ENCODE results near the gene DCTN5.
A peak's percentile ranks its signal among the peaks of the same experiment; 100 is the strongest.
"Not testable (repeated sequence)": the region's sequence is repeated elsewhere in the genome, so short reads cannot be mapped to it uniquely, and the experiment has no call there.

The DCTN5 gene

DNA sequence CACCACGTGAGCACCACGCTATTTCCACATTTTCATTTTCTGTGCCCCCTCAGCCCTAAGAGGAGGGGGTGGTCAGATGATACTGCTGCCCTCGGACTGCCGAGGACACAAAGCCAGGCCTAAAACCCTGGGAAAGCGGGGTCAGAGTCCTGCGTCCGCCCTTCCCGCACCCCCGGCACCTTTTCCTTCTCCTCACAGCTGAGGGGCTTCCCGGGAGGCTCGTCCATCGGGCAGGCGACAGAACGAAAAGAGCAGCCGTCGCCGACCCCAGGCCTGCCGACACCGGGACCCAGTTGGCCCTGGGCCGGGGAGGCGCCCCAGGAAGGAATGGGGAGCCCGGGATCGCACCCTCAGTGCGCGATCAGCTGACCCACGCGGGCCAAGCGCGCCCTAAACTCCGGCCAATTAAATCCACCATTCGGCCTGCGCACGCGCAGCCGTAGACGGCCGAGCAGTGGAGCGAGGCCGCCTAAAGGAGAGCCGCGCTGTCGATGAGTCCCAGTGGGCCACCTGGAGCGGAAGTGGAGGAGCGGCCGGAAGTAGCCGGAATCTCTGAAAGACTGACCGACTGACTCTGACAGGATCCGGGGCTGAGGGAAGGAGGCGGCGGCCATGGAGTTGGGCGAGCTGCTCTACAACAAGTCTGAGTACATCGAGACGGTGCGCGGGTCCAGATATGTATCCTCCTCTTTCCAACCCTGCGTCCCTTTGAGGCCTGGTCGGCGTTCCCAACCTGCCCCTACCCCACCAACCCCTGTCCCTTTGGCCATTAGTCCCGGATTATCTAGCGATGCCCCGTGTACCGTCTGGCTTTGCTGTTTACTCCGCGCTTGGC is at the start of gene DCTN5, which contains the start of gene PALB2:
TSS of gene DCTN5 (plus strand) at position 536 of the 835 bp plus-strand sequence. CDS start at position 613, 77 bp downstream.
TSS of gene PALB2 (minus strand) at position 380 of the 835 bp plus-strand sequence. CDS start at position 227, 153 bp downstream.
- peak; percentile 74 for DNase-seq (ENCODE audit: low read depth)

DNA sequence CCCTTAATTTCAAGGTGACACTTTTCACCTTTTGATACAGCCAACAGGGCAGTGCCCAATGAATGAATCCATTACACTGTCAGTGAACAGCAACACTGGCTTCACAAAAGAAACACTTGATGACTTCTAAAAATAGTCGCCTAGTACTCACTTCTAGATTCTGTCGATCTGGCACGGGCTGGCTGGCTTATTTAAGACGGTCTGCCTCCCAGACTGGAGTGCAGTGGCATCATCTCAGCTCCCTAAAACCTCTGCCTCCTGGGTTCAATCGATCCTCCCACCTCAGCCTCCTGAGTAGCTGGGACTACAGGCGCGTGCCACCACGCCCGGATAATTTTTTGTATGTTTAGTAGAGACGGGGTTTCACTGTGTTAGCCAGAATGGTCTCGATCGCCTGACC is 47.1 kb upstream of the DCTN5 start:
- DNase-seq (ENCODE audit: low read depth) = no peak

DNA sequence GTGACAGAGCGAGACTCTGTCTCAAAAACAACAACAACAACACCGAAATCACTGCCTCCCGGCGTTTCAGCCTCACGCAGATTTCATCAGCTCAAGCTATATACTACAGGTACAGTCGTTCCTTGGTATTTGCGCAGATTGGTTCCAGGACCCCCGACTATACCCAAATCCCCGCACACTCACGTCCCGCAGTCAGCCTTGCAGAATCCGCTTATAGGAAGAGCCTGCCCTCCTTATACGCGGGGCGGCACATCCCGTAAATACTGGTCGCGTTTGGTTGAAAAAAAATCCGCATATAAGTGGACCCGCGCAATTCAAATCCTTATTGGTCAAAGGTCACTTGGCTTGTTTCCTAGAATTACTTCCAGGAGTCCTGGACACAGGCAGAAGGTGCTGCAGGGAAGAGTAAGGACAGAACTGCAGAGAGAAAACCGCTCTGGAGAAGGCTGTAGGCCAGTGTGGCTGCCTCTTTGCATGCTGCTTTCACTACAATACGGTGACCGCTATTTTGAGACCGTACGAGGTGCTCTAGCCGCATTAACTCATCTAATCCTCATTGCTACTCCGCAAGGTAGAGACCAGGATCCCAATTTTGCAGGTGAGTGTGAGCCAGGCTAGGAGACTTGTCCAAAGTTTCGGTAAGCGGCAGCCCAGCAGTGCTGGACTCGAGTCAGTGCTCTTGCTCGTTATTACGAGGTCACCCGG is 45.9 kb upstream of the DCTN5 start:
- DNase-seq (ENCODE audit: low read depth) = no peak

DNA sequence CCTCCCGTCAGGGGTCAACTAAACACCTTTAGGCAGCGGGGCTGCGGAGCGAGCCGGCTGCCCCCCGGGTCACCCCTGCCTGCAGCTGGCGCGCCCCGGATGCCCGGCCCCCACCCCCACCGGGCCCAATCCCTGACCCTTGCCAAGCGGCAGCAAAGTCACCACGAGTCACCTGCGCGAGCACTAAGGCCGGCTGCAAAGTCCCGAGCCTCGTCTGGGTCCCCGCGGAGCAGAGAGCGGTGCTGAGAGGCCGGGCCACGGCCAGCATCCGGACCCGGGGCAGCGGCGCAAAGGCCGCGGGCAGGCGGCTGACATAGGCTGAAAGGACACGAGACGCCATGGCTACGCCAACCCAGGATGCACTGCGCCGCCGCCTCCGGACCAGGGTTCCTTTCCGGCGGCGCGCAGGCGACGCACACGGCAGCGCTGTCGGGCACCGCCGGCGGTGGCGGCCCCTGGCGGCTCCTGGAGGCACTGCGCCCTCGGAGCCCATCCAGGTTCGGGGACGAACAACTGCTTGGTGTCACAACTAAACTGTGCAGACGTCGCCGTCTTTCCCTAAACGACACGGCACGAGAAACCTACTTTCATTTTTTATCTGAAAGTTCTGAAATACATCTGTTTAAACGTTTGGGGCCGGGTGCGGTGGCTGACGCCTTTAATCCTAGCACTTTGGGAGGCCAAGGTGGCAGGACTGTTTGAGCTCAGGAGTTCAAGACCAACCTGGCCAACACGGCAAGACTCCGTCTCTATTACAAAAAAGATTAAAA is 45.1 kb upstream of the DCTN5 start, which contains the start of gene NDUFAB1:
TSS of gene NDUFAB1 (minus strand) at position 366 of the 770 bp plus-strand sequence. CDS start at position 340, 26 bp downstream.
- peak; percentile 80 for DNase-seq (ENCODE audit: low read depth)

DNA sequence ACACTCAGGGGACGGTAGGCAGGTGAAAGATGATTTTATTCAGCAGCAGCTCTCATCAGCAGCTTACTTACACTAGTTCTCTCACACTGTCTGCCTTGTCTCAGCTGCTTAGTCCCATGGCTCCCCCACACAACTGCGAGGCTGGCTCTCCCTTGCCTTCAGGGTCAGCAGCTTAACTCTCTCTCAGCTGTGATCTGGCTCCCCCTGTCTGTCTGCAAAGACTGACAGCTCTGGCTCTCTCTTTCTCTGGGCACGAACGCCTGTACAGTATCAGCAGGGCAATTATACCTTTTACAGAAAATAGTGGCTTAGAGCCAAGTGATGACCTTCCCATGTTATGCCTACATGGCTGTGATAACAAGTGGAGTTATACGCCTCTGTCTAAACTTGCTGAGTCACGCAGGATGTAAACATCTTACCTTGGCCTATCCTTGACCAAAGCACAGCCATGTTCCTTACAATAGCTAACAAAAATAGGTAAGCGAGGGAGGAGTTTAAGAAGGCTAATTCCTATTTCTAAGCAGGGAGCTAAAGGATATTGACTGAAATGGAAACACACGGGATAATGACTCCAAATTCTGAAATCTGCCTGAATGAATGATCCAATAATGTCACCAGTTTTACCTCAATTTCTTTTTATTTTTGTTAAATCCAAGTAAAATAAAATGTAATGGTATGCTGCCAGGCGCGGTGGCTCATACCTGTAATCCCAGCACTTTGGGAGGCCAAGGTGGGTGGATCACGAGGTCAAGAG is 44.1 kb upstream of the DCTN5 start:
- no peak for DNase-seq (ENCODE audit: low read depth)

DNA sequence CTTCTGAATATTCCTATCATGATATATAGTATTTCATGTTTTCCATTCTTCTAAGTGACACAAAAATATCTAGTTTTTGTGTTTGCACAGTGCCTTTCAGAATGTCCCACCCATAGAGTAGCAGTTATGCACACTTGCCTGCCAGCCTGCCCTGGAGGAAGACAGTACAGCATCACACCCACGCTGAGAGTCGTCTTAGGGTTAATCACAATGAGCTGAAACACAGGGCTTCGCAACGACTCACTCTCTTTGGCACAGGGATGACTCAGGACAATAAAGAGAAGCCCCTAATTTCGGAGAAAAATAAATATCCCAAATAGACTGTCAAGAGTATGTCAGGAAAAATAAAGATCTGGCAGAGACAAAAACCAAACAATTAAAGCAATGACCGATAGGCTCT is 33.5 kb upstream of the DCTN5 start:
- no peak for DNase-seq (ENCODE audit: low read depth)

DNA sequence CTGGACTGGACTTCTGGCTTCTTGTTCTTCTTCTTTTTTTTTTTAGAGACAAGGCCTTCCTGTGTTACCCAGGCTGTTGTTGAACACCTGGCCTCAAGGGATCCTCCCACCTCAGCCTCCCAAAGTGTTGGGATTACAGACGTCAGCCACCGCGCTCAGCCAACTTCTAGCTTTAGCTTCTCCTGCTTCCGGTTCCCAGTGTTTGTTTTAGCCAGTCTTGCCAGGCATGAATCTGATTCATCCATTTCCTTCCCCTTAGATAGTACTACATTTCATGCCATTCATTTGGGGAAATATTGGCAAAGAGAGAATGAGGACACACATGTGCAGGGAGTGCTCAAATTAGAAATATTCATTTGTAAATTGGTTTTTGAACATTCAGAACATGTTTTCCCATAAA is 33.1 kb upstream of the DCTN5 start:
- DNase-seq (ENCODE audit: low read depth) = no peak

DNA sequence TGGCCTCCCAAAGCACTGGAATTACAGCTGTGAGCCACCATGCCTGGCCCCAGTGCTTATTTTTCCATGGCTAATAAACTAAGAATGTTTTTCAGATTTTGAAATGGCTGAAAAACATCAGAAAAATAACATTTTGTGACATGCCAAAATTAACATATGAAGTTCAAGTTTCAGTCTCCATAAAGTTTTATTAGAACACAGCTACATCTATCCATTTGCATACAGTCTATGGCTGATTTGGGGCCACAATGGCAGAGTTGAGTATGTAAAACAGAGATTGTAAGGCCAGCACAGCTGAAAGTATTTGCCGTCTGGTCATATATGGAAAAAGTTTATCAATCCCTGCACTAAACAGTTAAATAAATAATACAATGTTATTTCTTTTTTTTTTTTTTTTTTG is 31.3 kb upstream of the DCTN5 start:
- no peak for DNase-seq (ENCODE audit: low read depth)

DNA sequence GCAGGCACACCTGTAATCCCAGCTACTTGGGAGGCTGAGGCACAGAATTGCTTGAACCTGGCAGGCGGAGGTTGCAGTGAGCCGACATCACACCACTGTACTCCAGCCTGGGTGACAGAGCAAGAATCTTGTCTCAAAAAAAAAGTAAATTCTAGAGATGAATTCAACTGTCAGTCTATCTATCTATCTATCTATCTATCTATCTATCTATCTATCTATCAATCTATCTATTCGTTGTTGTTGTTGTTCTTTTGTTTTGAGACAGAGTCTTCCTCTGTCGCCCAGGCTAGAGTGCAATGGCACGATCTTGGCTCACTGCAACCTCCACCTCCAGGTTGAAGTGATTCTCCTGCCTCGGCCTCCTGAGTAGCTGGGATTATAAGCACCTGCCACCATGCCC is 30.4 kb upstream of the DCTN5 start:
- DNase-seq (ENCODE audit: low read depth) = not testable (repeated sequence)

DNA sequence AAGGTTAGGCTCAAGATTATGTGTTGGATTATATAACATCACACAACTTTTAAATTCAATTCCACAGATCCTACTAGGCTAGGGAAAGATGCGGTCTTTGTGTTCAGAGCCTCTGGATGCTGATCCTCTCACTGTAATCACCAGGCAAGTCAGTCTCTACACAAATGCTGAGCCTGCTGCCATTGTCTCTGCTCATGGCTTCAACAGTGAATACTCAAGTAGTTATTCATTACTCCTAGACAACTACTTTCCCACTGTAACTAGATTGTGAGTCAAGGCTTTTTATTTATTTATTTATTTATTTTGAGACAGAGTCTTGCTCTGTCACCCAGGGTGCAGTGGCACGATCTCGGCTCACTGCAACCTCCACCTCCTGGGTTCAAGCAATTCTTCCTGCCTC is 29.3 kb upstream of the DCTN5 start:
- DNase-seq (ENCODE audit: low read depth) = no peak

DNA sequence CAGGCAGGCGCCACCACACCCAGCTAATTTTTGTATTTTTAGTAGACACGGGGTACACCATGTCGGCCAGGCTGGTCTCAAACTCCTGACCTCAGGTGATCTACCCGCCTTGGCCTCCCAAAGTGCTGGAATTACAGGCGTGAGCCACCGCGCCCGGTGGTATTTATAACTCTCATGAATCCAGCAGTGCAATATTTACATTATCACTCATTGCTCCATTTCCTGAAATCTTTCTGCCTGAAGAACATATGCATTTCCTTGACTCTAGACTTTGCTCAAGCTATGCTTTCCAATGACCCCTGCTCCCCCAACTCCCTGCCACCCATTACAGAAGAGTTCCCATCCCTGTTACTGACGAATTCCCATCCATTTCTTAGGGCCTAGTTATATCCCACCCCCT is 25.5 kb upstream of the DCTN5 start:
- DNase-seq (ENCODE audit: low read depth) = no peak

DNA sequence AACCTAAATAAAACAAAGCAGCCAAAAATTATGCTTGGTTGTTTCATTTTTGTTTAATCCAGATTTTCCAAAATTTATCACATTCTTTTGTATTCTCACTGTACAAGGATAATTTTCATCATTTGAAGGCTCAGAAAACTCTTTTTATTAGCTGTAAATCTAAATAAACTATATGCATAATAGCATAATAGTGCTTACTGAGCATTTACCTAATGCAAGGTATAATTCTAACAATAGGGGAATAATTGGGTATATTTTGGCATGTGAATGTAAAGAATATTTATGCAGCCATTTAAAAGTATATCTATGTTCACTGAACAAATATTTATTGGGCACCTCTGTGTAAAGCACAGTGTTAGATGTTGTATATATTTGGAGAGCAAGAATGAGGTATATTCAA is 17.2 kb upstream of the DCTN5 start:
- DNase-seq (ENCODE audit: low read depth) = no peak

DNA sequence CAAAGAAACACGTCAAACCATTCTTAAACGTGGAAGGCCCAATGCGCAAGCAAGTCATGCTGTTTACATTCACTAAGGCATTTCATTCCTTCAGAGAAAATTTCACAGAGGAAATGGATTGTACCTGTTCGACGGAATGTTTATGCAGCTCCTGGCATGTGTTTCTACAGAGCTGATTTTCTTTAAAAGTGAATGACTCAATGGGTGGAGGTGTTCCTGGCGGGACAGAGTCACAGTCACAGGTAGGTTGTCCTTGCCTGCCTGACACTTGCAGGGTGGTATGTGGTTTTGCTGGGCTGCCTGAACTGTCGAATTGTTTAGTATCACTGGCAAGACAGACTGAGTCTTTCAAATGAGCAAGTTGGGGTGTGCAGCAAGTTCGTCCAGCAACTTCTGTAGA is 11.8 kb upstream of the DCTN5 start:
- DNase-seq (ENCODE audit: low read depth) = no peak

DNA sequence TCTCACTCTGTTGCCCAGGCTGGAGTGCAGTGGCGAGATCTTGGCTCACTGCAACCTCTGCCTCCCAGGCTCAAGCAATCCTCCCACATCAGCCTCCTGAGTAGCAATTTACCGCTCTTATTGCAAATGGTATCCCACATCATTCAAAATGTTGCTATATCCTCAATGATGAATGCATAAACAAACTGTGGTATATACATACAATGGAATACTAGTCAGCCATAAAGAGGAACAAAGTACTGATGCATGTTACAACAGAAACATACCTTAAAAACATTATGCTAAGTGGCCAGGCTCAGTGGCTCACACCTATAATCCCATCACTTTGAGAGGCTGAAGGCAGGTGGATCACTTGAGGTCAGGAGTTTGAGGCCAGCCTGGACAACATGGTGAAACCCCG is 9.4 kb upstream of the DCTN5 start:
- not testable (repeated sequence) for DNase-seq (ENCODE audit: low read depth)

DNA sequence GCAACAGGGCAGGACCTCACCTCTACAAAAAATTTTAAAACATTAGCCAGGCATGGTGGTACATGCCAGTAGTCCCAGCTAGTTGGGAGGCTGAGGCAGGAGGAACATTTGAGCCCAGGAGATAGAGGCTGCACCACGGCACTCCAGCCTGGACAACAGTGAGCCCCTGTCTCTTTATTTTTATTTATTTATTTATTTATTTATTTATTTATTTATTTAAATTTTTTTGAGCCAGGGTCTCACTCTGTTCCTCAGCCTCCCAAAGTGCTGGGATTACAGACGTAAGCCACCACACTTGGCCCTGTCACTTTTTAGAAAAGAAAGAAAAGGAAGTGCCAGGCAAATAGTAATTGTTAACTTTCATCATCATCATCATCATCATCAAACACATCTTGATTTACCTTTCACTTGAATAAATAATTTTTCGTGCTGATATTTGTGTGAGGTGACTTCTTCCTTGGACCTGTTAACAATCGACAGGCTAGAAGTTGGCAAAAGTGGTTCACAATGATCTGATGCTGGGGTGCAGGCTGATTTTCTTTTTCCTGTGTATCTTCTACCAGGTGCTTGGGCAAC is 6.7 kb upstream of the DCTN5 start:
- DNase-seq (ENCODE audit: low read depth) = no peak

DNA sequence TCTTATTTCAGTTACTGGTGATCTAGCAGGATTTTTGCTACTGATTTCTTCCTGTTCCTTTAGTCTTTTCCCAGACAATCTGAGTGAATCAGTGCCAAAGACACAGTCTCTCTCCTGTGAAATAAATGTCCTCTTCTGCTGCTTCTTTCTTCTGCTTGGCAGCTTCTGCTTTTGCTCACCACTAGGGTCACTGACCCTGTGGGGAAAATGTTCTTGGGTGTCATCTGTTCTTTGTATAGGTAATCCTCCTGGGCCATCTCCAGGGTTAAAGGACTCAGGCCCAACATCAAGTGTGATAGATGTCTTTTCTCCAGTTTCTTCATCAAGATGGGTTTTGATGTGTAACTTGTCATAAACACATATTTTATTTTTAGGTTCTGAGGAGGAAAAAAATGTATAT is 5.3 kb upstream of the DCTN5 start:
- no peak for DNase-seq (ENCODE audit: low read depth)

DNA sequence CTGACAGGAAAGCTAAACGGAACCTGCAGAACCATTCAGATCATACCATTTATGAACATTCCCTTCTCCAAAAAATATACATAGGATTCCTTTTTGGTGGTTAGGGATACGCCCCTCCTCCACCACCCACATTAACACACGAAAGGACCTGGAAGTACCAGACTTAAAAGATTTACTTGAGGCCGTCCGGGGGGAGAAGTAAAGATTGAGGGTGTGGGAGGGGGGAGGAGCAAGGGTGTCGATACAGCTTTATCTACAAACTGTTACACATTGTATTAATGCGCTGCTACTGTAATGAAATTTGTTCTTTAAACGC is 693 bp upstream of the DCTN5 start:
- no peak for DNase-seq (ENCODE audit: low read depth)

DNA sequence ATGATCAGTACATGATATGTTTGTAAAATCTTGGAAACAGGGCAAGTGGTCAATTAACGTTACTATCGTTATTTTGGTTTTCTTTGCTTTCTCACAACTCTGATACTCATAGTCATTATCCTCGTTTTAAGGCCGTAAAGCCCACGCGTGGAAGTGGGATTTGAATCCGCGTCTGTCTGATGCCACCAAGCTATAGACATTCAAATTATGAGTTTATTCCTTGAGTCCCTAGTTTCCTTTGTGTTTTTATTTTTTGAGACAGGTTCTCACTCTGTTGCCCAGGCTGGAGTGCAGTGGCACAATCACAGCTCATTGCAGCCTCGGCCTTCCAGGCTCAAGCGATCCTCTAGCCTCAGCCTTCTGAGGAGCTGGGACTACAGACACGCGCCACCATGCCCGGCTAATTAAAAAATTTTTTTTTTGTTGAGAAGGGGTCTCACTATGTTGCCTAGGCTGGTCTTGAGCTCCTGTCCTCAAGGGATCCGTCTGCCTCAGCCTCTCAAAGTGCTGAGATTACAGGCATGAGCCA is 1.0 kb downstream of the DCTN5 start:
- no peak for DNase-seq (ENCODE audit: low read depth)

DNA sequence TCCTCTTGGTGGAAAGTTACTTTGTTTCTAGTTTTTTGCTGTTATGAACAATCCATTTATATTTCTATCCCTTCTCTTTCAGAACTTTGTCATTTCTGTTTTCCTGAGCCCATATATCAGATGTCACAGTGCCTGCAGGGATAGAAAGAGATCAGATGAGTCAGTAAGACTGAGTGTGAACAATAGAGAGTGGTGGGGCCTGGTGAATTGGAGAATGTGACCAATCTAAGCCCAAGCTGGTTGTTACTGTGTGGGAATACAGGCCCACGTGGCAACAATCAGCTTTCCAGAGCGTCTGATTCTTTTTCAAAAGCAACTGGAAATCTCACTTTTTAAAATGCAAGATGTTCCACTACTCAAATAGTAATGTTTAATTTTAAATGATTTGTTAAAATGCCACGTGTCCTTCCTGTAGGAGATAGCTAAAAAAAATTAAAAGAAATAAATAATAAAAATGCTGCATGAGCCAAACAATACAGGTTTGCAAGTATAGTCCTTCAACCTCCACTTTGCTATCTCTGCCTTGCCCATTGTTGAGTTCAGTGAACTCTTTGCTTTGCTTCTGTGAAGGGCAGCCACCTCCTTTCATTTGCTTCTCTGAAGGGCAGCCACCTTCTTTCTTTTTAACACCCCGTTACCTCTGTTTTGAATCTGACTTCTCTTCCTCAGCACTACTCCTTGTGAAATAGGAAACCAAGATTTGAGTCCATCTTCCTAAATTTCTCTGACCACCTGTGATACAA is 9.6 kb downstream of the DCTN5 start:
- DNase-seq (ENCODE audit: low read depth) = no peak

DNA sequence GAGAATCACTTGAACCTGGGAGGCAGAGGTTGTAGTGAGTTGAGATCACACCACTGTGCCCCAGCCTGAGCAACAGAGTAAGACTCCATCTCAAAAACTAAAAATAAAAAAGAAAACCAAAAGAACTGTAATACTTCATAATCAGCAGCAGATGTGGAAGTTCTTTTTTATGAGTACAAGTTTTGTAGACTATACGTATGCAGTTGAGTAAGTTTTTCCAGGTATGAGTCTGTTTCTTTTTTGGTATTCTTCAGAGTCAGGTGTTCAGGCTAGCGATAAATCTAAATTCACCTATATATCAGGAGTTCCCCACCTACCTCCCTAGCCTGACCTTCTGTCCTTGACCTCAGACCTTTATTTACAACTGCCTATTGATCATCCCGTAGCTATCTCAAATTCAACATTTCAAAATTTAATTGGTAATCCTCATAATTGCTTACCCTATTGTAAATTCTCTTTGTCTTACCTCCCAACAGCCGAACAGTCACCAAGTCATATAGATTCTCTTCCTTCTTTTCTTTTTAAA is 10.7 kb downstream of the DCTN5 start:
- no peak for DNase-seq (ENCODE audit: low read depth)
